Neural crest cell (in vitro differentiated cells): Measurements from ENCODE around the gene CCDC82. TPM values are rescaled to one million over a fixed set of nuclear protein-coding genes. Genes with fewer than 3 reads are reported as not detected.
A peak's percentile ranks its signal among the peaks of the same experiment; 100 is the strongest.

Experiments
- DNase-seq: peaks from one replicate; pipeline ENCODE4 v3.0.0; 2021; ENCODE audit warnings: low read depth, mixed read lengths, low spot score
- H3K27ac Mint-ChIP-seq: one replicate; pipeline ENCODE4 v1.8.0; 2021; ENCODE audit warnings: mild to moderate bottlenecking, mixed read lengths; ENCODE audit not compliant: unreplicated experiment
- H3K27me3 Mint-ChIP-seq: 2 replicates; pipeline ENCODE4 v1.8.0; 2021; ENCODE audit warnings: low read depth, mild to moderate bottlenecking, mixed read lengths
- H3K36me3 Mint-ChIP-seq: 2 replicates; pipeline ENCODE4 v1.8.0; 2021; ENCODE audit warnings: low read depth, mild to moderate bottlenecking, mixed read lengths
- H3K4me1 Mint-ChIP-seq: 2 replicates; pipeline ENCODE4 v1.8.0; 2021; ENCODE audit warnings: mixed read lengths
- H3K4me3 Mint-ChIP-seq: one replicate; pipeline ENCODE4 v1.8.0; 2021; ENCODE audit warnings: mild to moderate bottlenecking, mixed read lengths
- H3K9me3 Mint-ChIP-seq: 2 replicates; pipeline ENCODE4 v1.8.0; 2021; ENCODE audit warnings: mixed read lengths
- total RNA-seq: library from RNA; stranded (reverse); gene quantifications from 2 replicates; pipeline ENCODE4 v1.2.1, GENCODE V29; 2021
- TF ChIP-seq, protein P1 (sequence below): fragments of 200-600 bp; sonication (generic); conservative IDR thresholded peaks from 2 replicates; pipeline ENCODE4 v1.5.0; 2021; ENCODE audit warnings: antibody characterized with exemption, mild to moderate bottlenecking

Gene CCDC82
- total RNA-seq, 1 donor from 2014 or later, result 29.5 TPM

DNA sequence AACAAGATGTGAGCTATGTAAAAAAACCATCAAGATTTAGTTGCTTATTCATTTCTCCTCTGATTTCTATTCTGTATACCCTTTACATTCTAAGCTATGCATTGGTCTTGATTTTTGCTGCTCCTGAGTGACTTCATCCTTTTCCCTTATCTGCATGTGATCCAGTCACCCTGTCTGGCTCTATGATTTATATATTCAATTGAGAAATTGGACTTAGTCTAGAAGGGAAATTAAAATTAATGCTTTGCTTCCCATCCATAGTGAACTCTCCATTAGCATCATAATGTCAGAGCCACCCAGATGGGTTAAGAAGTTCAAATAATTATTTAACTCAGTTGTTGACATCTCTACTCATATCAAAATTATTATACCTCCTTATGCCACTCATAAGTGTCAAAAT, 5.1 kb upstream of the CCDC82 start:
- TF ChIP-seq, protein P1, sequence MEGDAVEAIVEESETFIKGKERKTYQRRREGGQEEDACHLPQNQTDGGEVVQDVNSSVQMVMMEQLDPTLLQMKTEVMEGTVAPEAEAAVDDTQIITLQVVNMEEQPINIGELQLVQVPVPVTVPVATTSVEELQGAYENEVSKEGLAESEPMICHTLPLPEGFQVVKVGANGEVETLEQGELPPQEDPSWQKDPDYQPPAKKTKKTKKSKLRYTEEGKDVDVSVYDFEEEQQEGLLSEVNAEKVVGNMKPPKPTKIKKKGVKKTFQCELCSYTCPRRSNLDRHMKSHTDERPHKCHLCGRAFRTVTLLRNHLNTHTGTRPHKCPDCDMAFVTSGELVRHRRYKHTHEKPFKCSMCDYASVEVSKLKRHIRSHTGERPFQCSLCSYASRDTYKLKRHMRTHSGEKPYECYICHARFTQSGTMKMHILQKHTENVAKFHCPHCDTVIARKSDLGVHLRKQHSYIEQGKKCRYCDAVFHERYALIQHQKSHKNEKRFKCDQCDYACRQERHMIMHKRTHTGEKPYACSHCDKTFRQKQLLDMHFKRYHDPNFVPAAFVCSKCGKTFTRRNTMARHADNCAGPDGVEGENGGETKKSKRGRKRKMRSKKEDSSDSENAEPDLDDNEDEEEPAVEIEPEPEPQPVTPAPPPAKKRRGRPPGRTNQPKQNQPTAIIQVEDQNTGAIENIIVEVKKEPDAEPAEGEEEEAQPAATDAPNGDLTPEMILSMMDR, result no peak
- no peak for DNase-seq
- Mint-ChIP-seq H3K27me3 (no peaks in the 10 kb centered on the region), H3K27ac (no peak overlapping the region), H3K9me3 (peaks cover 6% of the 10 kb centered on the region), H3K36me3 (peaks cover 15% of the 10 kb centered on the region), H3K4me1 (peaks cover 15% of the 10 kb centered on the region), H3K4me3 (peak overlapping the region; percentile 5)

DNA sequence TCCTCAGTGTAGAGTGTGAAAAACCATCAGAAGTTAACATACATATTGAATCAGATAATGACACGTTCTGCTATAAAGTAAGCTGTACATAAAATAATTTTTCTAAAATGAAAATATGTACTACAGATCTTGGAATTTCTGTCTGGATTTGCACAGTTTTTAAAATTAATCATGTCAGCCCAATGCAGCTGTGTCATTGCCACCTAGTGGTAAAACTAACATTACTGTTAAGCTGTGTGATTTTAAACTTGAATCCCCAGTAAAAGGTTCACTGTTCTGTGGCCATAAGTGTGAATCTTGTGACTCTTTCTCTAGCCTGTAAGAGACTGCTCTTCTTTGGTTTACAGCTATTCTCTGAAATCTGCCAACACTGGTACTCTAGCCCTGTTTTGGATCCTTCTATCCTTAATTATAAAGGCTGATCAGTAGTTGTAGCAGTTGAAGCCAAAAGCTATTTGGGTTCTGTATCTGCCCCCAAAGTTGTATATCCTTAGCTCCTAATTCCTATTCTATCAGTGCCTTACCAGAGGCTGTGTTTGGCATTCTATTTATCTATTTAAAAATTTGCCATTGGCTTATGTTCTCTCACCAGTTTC, 4.1 kb upstream of the CCDC82 start:
- Mint-ChIP-seq H3K27me3 (no peaks in the 10 kb centered on the region), H3K4me3 (peak overlapping the region; percentile 49), H3K27ac (no peak overlapping the region), H3K36me3 (peaks cover 15% of the 10 kb centered on the region), H3K9me3 (peaks cover 6% of the 10 kb centered on the region), H3K4me1 (peaks cover 17% of the 10 kb centered on the region)
- TF ChIP-seq, protein P1, result peak; percentile 85
- DNase-seq, result no peak

DNA sequence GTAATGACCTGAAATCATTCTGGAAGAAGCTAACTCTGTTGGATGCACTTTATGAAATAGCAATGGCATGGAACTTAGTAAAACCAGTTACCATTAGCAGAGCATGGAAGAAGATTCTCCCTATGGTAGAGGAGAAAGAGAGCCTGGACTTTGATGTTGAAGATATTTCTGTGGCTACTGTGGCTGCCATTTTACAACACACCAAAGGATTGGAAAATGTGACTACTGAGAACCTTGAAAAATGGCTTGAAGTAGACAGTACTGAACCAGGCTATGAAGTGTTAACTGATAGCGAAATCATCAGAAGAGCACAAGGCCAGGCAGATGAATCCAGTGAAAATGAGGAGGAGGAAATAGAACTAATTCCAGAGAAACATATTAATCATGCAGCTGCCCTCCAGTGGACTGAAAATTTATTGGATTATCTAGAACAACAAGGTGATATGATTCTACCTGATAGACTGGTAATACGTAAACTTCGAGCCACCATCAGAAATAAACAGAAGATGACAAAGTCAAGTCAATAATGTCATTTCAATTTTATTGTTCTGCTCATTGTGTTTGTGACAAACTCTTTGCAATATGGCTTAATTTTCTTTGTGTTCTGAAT, 2.1 kb upstream of the CCDC82 start:
- TF ChIP-seq, protein P1, result no peak
- H3K9me3 Mint-ChIP-seq, result peaks cover 3% of the 10 kb centered on the region
- H3K4me3 Mint-ChIP-seq, result peak overlapping the region; percentile 98
- H3K27me3 Mint-ChIP-seq, result no peaks in the 10 kb centered on the region
- H3K36me3 Mint-ChIP-seq, result peaks cover 15% of the 10 kb centered on the region
- H3K27ac Mint-ChIP-seq, result no peak overlapping the region
- H3K4me1 Mint-ChIP-seq, result peaks cover 37% of the 10 kb centered on the region
- DNase-seq, result no peak

DNA sequence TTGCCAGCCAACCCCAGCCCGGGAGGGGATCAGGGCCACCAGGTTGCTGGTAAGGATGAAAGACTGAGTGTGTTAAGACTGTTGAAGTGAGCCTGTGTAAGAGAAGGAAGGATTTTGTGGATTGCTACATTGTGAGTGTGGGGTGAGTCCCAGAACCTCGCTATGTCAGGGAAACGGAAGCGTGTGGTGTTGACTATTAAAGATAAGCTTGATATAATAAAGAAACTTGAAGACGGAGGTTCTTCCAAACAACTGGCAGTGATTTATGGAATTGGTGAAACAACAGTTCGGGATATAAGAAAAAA, 728 bp upstream of the CCDC82 start:
- Mint-ChIP-seq H3K27ac (peak overlapping the region; percentile 95), H3K9me3 (peaks cover 3% of the 10 kb centered on the region), H3K4me3 (peak overlapping the region; percentile 98), H3K27me3 (no peaks in the 10 kb centered on the region), H3K4me1 (peaks cover 37% of the 10 kb centered on the region), H3K36me3 (peaks cover 15% of the 10 kb centered on the region)
- DNase-seq, result no peak
- TF ChIP-seq, protein P1, result no peak

DNA sequence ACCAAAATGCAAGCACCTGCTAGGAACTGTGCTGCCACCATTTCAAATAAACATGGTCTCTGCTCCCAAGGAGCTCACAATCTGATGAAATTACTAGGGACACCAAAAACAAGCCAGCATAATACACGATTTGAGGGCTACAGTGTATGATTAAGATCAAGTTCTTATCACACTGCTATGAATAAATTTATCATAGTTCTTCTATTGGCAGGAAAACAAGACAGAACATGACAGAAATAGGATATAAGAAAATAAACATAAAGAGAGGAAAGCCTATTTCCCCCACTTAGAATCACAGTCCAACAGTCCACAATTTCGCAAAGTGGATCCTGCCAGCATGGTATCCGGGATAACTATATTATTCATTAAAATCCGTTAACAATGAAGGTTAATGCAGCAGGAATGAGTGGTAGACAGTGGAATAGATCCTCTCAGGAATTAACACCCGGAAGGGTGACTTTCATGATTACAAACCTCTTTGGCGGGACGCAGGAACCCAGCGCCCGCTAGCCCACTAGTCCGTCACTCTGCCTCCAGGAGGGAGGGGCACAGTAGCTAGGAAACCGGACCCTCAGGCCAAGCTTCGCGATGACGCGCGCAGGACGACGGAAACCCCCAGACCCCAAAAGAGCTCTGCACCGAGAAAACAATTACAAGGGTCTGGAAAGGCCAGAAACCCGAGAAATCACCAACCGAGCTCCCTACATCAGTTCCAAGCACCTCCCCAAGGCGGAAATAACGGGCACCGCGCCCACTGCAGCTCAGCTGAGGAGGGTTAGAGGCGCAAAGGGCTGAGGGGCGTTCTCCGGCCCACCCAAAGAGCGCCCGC, 607 bp downstream of the CCDC82 start:
- Mint-ChIP-seq H3K9me3 (peaks cover 3% of the 10 kb centered on the region), H3K36me3 (peaks cover 19% of the 10 kb centered on the region), H3K27me3 (no peaks in the 10 kb centered on the region), H3K4me3 (peak overlapping the region; percentile 98), H3K4me1 (peaks cover 39% of the 10 kb centered on the region), H3K27ac (peak overlapping the region; percentile 97)
- TF ChIP-seq, protein P1, result no peak
- DNase-seq, result no peak
